ENCODE data around the gene MED27. TPM values are rescaled to one million over a fixed set of nuclear protein-coding genes. Genes with fewer than 3 reads are reported as not detected.

The MED27 gene
- total and polyA plus RNA-seq, 7 donors = 10.7 to 24.4 (median 14.2) TPM

DNA sequence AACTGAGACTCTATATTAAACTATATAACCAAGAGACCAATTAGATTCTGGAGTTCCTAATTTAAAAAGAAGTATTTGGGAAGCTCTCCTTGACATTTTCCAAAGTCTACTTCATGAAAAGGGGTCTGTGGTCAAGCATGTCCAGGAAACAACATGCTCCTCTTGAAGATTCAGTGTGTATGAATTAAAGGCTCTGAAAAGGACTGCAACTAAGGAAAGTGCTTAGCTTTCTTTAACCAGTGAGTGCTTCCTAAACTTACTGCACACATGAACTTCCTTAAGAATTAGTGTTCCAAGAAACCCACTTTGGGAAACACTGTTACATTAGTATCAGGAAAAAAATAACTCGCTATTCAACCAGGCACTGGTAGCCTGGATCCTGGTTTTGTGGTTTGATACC is 167.6 kb downstream of the MED27 start:
- 96 to 100% (median 96%) methylated on average over 1 of the region's 1 CpG for WGBS, 3 donors
- no peaks in the 10 kb centered on the region for H3K9me3 ChIP-seq
- H3K4me1 ChIP-seq = no peaks in the 10 kb centered on the region
- DNase-seq = no peak
- intact Hi-C loops (cut with DNase I) = no loop called here
- H3K4me3 ChIP-seq = no peak overlapping the region
- TF ChIP-seq, protein P1, sequence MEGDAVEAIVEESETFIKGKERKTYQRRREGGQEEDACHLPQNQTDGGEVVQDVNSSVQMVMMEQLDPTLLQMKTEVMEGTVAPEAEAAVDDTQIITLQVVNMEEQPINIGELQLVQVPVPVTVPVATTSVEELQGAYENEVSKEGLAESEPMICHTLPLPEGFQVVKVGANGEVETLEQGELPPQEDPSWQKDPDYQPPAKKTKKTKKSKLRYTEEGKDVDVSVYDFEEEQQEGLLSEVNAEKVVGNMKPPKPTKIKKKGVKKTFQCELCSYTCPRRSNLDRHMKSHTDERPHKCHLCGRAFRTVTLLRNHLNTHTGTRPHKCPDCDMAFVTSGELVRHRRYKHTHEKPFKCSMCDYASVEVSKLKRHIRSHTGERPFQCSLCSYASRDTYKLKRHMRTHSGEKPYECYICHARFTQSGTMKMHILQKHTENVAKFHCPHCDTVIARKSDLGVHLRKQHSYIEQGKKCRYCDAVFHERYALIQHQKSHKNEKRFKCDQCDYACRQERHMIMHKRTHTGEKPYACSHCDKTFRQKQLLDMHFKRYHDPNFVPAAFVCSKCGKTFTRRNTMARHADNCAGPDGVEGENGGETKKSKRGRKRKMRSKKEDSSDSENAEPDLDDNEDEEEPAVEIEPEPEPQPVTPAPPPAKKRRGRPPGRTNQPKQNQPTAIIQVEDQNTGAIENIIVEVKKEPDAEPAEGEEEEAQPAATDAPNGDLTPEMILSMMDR (IDR thresholded peaks at IDR 0.05) = no peak
- H3K27me3 ChIP-seq (ENCODE audit: insufficient read depth in 3 of 3, low read length in 2 of 3) = no peaks in the 10 kb centered on the region
- H3K27ac ChIP-seq = no peak overlapping the region
- H3K36me3 ChIP-seq (ENCODE audit: insufficient read depth in 1 of 2, low read depth in 1 of 2) = no peaks in the 10 kb centered on the region
- ATAC-seq = no peak

DNA sequence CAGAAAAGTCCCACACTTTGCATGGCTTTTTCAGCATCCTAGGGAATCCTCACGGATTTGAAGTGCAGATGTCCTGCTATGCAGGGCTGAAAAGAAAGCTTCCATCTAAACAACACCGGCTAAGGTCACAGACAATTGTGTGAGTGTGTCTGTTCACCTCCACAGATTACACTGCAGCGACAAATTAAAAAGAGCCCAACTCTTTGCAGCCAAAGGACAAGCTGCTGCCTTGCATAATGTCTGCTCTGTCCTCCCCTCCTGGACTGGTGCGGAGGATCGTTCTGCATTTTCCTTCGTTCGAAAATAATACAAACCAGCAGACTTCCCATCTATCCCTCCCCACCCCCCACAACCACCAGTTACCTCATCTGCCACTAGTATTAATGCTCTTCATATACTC is 169.1 kb downstream of the MED27 start:
- intact Hi-C loops (cut with DNase I) = no loop called here
- DNase-seq = no peak

DNA sequence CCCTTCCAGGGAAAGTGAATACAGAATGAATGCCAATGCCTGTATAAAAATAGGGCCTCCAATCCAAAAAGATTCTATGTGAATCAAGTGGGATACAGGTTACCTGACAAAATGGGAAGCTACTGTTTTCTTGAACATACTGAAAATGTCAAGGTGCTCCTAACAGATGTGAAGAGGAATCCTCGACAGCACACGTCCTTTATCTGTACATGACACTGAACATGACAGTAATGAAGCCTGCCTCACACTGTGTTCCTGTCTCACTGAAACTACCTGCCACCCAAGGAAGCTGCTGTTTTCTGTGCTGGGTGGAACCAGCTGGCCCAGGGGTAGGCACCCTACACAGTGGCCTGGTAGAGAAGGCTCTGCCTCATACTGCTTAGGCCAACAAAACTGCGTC is 174.5 kb downstream of the MED27 start:
- H3K27me3 ChIP-seq (ENCODE audit: insufficient read depth in 3 of 3, low read length in 2 of 3) = no peaks in the 10 kb centered on the region
- no peaks in the 10 kb centered on the region for H3K36me3 ChIP-seq (ENCODE audit: insufficient read depth in 1 of 2, low read depth in 1 of 2)
- no peaks in the 10 kb centered on the region for H3K4me1 ChIP-seq
- DNase-seq (no peak), ATAC-seq (no peak)
- TF ChIP-seq, protein P1 (IDR thresholded peaks at IDR 0.05) = no peak
- no peaks in the 10 kb centered on the region for H3K9me3 ChIP-seq
- WGBS, 3 donors = 92 to 97% (median 94%) methylated on average over 3 of the region's 3 CpGs
- H3K4me3 ChIP-seq = no peak overlapping the region
- intact Hi-C loops (cut with DNase I) = no loop called here
- H3K27ac ChIP-seq = no peak overlapping the region

More for the DNA sequence above, 169.1 kb downstream of the MED27 start:
- TF ChIP-seq, protein P1 (IDR thresholded peaks at IDR 0.05) = no peak
- Histone ChIP-seq H3K36me3 (ENCODE audit: insufficient read depth in 1 of 2, low read depth in 1 of 2) (no peaks in the 10 kb centered on the region), H3K4me3 (no peak overlapping the region), H3K4me1 (no peaks in the 10 kb centered on the region), H3K9me3 (no peaks in the 10 kb centered on the region), H3K27me3 (ENCODE audit: insufficient read depth in 3 of 3, low read length in 2 of 3) (no peaks in the 10 kb centered on the region), H3K27ac (no peak overlapping the region)
- ATAC-seq = no peak
- 83 to 86% (median 86%) methylated on average over 7 of the region's 7 CpGs for WGBS, 3 donors

DNA sequence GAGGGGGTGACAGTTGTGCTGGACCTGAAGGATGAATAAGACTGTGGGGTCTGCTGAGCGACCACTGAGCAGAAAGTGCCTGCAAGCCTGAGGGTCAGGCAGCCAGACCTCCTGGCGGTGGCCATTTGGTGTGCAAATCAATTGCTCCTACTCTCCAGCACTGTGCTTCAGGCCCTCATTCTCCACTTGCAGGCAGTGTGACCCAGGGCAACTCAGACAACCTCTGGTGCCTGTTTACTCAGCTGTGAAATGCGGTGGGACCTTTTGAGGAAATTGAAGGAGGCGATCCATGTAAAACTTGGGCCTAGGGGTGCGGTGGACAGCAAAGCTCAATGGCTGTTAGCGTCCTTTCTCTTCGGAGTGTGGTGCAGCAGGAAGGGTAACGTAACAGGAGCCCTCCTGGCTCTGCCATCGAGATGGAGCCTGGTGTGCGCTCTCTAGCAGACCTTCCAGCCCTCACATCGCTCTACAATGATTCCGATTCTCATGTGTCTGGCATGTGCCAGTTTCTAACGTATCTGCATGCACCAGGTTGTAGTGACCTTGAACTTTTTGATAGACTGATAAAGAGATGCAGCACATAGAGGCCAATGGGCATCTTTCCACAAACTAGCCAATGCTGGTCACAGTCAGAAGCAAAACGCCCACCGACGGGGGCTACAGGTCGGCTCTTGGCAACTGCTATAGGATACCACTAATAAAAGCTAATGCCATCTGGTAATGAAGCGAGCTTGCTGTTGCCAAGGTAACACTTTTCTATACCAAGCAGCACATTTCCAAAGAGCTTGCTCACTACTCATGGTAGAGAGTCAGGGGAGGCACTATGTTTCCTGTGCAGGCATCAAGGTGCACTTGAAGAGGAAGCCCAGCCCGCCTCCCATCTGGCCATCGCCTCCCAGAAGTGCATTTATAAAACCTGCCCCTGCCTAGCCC is 180.1 kb downstream of the MED27 start:
- Histone ChIP-seq H3K27me3 (ENCODE audit: insufficient read depth in 3 of 3, low read length in 2 of 3) (no peaks in the 10 kb centered on the region), H3K36me3 (ENCODE audit: insufficient read depth in 1 of 2, low read depth in 1 of 2) (no peaks in the 10 kb centered on the region), H3K4me1 (peaks cover 4% of the 10 kb centered on the region), H3K27ac (no peak overlapping the region), H3K4me3 (no peak overlapping the region), H3K9me3 (no peaks in the 10 kb centered on the region)
- TF ChIP-seq, protein P1 (IDR thresholded peaks at IDR 0.05) = no peak
- DNase-seq (no peak), ATAC-seq (no peak)
- 88 to 90% (median 89%) methylated on average over 20 of the region's 20 CpGs for WGBS, 3 donors
- intact Hi-C loops (cut with DNase I) = no loop called here

All from psoas muscle (tissue), 8 donors.